ENCODE measurements around the gene PTP4A1. TPM values are rescaled to one million over a fixed set of nuclear protein-coding genes. Genes with fewer than 3 reads are reported as not detected.
A peak's percentile ranks its signal among the peaks of the same experiment; 100 is the strongest.

PTP4A1 gene
- total and polyA plus RNA-seq, 2 donors (not counting 1 experiment from before 2014, with no cell fraction given) = 48.1 to 64.5 TPM

DNA sequence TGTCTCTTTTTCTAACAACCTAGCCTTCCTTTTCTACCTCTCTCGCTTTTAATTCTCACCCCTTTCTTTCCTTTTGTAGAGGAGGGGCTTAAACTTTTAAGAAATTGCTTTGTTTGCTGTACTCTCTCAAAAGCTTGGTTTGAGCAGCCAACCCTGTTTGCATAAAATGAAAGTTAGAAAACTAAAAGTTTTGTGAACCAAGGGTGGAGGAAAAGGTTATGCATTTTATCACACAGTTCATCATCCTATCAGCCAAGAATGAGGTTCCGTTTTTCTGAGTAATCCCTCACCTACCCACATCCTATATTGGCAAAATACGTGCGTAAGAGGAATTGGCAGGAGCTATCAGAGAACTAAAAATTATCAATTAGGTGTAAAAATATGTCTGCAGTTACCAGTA is 42.8 kb upstream of the PTP4A1 start:
- Histone ChIP-seq H3K4me3 (replicated peaks in 1 of 4; ENCODE audit: control extremely low read depth in 1 of 4, insufficient read depth in 1 of 4, low read depth in 3 of 4, low read length in 4 of 4) (no peak overlapping the region), H3K27ac (ENCODE audit: insufficient read depth, low read length) (no peak overlapping the region), H3K9ac (ENCODE audit: insufficient read depth, low read length) (no peak overlapping the region), H3K36me3 (ENCODE audit: control insufficient read depth, insufficient read depth, low read length) (no peaks in the 10 kb centered on the region), H4K20me1 (ENCODE audit: control insufficient read depth, extremely low read depth, insufficient read depth, low read length) (no peaks in the 10 kb centered on the region), H2AFZ (ENCODE audit: low read length) (no peak overlapping the region), H3K4me2 (ENCODE audit: extremely low read depth, insufficient read depth, low read length) (no peak overlapping the region), H3K27me3 (ENCODE audit: control insufficient read depth, insufficient read depth, low read length) (no peaks in the 10 kb centered on the region), H3K4me1 (ENCODE audit: control insufficient read depth, extremely low read depth, insufficient read depth, low read length) (peaks cover 3% of the 10 kb centered on the region), H3K9me3 (ENCODE audit: control insufficient read depth, insufficient read depth, low read depth, low read length) (no peaks in the 10 kb centered on the region), H3K79me2 (ENCODE audit: control insufficient read depth, insufficient read depth, low read length) (no peaks in the 10 kb centered on the region)
- TF ChIP-seq, protein P1, sequence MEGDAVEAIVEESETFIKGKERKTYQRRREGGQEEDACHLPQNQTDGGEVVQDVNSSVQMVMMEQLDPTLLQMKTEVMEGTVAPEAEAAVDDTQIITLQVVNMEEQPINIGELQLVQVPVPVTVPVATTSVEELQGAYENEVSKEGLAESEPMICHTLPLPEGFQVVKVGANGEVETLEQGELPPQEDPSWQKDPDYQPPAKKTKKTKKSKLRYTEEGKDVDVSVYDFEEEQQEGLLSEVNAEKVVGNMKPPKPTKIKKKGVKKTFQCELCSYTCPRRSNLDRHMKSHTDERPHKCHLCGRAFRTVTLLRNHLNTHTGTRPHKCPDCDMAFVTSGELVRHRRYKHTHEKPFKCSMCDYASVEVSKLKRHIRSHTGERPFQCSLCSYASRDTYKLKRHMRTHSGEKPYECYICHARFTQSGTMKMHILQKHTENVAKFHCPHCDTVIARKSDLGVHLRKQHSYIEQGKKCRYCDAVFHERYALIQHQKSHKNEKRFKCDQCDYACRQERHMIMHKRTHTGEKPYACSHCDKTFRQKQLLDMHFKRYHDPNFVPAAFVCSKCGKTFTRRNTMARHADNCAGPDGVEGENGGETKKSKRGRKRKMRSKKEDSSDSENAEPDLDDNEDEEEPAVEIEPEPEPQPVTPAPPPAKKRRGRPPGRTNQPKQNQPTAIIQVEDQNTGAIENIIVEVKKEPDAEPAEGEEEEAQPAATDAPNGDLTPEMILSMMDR (conservative IDR thresholded peaks at IDR 0.05 in 1 of 2, IDR thresholded peaks at IDR 0.05 in 1 of 2; ENCODE audit: low read depth in 1 of 2, low read length in 2 of 2) = no peak
- TF ChIP-seq EZH2 (IDR thresholded peaks at IDR 0.05; ENCODE audit: low read length, missing control alignments) = no peak
- DNase-seq (ENCODE audit: low read depth in 2 of 2) = peak; percentile 15 to 42

DNA sequence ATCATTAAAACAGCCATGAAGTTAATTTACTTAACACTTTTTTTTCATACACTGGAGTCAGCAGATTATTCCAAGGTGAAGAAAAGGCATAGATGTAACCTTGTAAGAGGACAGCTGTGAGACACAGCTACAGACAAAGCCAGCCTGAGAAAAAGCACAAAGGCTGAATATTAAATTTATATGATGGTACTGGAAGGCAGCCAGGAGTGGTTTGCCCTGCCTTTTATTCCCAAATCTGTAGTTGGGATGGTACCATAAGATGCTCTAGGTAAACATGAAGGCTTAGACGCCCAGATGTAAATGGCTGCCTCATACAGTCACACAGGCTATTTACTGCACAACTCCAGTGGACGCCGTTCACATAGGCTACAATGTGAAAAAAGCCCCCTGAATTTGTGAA is 42.1 kb upstream of the PTP4A1 start:
- Histone ChIP-seq H4K20me1 (ENCODE audit: control insufficient read depth, extremely low read depth, insufficient read depth, low read length) (no peaks in the 10 kb centered on the region), H3K27ac (ENCODE audit: insufficient read depth, low read length) (no peak overlapping the region), H3K9me3 (ENCODE audit: control insufficient read depth, insufficient read depth, low read depth, low read length) (no peaks in the 10 kb centered on the region), H3K36me3 (ENCODE audit: control insufficient read depth, insufficient read depth, low read length) (no peaks in the 10 kb centered on the region), H3K4me1 (ENCODE audit: control insufficient read depth, extremely low read depth, insufficient read depth, low read length) (peaks cover 3% of the 10 kb centered on the region), H3K4me2 (ENCODE audit: extremely low read depth, insufficient read depth, low read length) (no peak overlapping the region), H3K27me3 (ENCODE audit: control insufficient read depth, insufficient read depth, low read length) (no peaks in the 10 kb centered on the region), H3K9ac (ENCODE audit: insufficient read depth, low read length) (no peak overlapping the region), H2AFZ (ENCODE audit: low read length) (no peak overlapping the region), H3K4me3 (replicated peaks in 1 of 4; ENCODE audit: control extremely low read depth in 1 of 4, insufficient read depth in 1 of 4, low read depth in 3 of 4, low read length in 4 of 4) (no peak overlapping the region), H3K79me2 (ENCODE audit: control insufficient read depth, insufficient read depth, low read length) (no peaks in the 10 kb centered on the region)
- DNase-seq (ENCODE audit: low read depth in 2 of 2) = no peak
- TF ChIP-seq EZH2 (IDR thresholded peaks at IDR 0.05; ENCODE audit: low read length, missing control alignments) = no peak
- TF ChIP-seq, protein P1 (conservative IDR thresholded peaks at IDR 0.05 in 1 of 2, IDR thresholded peaks at IDR 0.05 in 1 of 2; ENCODE audit: low read depth in 1 of 2, low read length in 2 of 2) = no peak

DNA sequence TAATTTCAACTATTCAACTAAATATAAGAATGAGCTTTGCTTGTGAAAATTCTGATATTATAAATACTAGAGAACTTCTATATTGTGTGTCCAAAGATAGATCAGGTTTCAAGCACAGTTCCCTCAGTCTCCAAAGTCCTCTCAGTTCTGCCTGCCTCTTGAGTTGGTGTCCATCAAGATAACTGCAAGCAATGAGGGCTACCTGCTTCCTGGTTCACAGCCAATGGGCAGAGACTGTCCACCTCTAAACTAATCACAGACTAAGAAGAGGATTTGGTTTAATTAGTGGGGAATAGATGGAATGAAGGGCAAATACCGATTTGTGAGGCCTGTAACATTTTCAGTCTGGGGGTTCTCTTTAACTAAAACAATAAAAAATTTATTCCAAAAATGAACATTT is 41.3 kb upstream of the PTP4A1 start:
- H3K36me3 ChIP-seq (ENCODE audit: control insufficient read depth, insufficient read depth, low read length) = no peaks in the 10 kb centered on the region
- no peak for TF ChIP-seq EZH2 (IDR thresholded peaks at IDR 0.05; ENCODE audit: low read length, missing control alignments)
- TF ChIP-seq, protein P1 (conservative IDR thresholded peaks at IDR 0.05 in 1 of 2, IDR thresholded peaks at IDR 0.05 in 1 of 2; ENCODE audit: low read depth in 1 of 2, low read length in 2 of 2) = no peak
- no peaks in the 10 kb centered on the region for H4K20me1 ChIP-seq (ENCODE audit: control insufficient read depth, extremely low read depth, insufficient read depth, low read length)
- no peaks in the 10 kb centered on the region for H3K9me3 ChIP-seq (ENCODE audit: control insufficient read depth, insufficient read depth, low read depth, low read length)
- no peak for DNase-seq (ENCODE audit: low read depth in 2 of 2)
- no peaks in the 10 kb centered on the region for H3K27me3 ChIP-seq (ENCODE audit: control insufficient read depth, insufficient read depth, low read length)
- H3K4me2 ChIP-seq (ENCODE audit: extremely low read depth, insufficient read depth, low read length) = no peak overlapping the region
- H3K4me1 ChIP-seq (ENCODE audit: control insufficient read depth, extremely low read depth, insufficient read depth, low read length) = peaks cover 3% of the 10 kb centered on the region
- no peak overlapping the region for H3K9ac ChIP-seq (ENCODE audit: insufficient read depth, low read length)
- H3K79me2 ChIP-seq (ENCODE audit: control insufficient read depth, insufficient read depth, low read length) = no peaks in the 10 kb centered on the region
- H2AFZ ChIP-seq (ENCODE audit: low read length) = no peak overlapping the region
- H3K27ac ChIP-seq (ENCODE audit: insufficient read depth, low read length) = no peak overlapping the region
- H3K4me3 ChIP-seq (replicated peaks in 1 of 4; ENCODE audit: control extremely low read depth in 1 of 4, insufficient read depth in 1 of 4, low read depth in 3 of 4, low read length in 4 of 4) = no peak overlapping the region
